HG03175 (cell line): ENCODE data around the gene NEUROD2.

Source experiments
- ATAC-seq: cut with Tn5 transposase; IDR thresholded peaks from one replicate; pipeline ENCODE4 v1.9.1; 2021; ENCODE audit warnings: mild to moderate bottlenecking, moderate library complexity; ENCODE audit not compliant: unreplicated experiment

The NEUROD2 gene

DNA sequence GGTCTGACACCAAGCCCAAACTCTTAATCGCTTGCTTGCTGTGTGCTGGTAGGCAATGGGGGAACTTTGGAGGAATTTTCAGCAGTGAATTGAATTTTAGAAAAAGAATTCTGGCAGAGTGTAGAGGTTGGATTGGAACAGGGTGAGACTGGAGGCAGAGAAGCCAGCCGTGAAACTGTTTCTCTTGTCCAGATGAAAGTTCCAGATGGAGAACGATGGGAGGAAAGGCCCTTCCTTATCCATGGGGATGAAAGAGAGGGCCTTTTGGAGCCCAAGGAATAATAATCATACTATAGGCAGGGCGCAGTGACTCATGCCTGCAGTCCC is 26.0 kb downstream of the NEUROD2 start:
- ATAC-seq, result no peak

DNA sequence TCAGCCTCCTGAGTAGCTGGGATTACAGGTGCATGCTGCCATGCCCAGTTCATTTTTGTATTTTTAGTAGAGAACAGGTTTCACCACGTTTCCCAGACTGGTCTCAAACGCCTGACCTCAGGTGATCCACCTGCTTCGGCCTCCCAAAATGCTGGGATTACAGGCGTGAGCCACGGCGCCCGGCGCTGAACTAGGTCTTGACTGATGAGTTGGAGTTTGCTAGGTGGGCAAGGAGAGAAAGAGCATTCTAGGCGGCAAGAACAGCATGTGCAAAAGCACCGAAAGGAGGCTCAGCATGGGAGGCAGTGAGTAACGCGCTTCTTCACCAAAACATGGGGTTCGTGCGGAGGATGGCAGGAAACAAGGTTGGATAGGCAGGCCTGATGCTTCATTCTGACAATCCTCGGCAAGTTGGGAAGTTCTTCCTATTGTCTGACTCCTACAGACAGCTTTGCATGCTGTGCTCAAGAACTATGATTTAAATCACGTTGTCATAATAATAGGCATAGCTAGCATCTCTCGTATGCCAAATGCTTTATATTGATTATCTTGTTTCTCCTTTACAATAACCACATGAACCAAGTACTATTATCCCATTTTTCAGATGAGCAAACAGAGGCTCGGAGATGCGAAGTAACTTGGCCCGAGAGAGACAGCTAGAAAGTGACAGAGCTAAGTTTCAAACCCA is 26.5 kb downstream of the NEUROD2 start:
- ATAC-seq, result no peak

DNA sequence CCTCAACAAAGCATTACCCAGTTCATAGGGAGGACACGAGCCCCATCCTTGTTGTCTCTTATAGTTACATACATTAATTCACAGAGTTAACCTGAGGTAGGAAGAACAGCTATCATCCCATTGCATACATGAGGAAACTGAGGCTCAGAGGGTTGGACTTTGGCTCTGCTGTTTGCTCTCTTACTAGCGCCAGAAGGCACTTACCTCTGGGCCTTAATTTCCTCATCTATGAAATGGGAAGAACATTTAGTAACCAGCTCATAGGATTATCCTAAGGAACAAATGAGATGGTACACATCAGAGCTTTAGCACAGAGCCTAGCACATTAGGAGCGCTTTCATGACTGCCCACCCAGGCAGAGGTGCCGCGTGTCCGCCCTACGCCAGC is 27.6 kb downstream of the NEUROD2 start:
- ATAC-seq, result no peak

DNA sequence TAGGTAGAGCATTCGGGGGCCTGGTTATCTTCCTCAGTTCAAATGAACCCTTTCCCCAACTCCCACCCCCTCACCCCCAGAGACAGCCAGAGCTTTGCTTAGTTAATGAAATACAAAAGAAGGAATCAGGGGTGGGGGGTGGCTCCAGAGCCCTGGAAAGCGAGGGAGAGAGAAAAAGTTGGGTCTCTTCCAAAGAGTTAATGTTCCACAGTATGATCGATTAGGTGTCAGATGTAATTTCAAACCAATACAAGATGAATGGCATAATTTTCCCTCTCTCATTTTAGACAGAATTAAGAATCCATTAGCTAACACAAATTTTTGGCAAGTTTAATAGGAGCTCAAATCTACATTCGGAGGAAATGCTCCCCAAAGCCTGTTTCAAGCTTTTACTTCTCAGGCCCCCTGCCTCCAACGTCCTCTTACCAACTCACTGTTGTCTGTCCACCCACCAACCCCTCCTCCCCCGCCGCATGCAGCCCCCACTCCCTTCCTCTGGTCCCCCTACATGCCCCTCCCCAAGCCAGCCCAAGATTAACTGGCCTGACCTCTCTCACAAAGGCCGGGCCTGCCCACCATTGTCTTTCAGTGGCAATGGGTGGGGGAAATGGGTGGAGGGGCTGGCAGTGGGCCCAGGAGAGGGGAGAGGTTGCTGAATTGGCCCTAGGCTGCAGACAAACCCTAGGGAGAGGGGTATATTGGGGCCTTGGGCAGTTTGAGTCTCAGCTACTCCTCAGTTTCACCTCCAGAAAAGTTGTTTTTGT is 28.2 kb downstream of the NEUROD2 start:
- ATAC-seq, result no peak

DNA sequence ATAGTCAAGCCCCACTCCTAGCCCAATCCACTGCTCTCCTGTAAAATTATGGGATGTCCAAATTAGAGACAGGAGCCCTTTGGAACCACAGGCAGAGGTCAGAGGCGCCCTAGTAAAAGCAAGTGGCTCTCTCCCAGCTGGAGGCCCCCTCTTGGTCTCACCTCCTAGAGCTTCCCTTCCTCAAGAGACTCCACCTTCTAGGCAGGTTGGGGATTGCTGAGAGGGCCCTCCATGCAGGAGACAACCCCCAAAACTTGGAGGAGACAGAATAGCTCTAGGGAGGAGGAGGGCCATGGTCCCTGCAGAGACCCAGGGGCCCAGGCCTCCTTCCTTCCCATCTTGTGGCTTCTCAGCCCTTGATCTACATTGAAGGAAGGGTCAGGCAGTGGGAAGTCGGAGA is 29.4 kb downstream of the NEUROD2 start:
- no peak for ATAC-seq

DNA sequence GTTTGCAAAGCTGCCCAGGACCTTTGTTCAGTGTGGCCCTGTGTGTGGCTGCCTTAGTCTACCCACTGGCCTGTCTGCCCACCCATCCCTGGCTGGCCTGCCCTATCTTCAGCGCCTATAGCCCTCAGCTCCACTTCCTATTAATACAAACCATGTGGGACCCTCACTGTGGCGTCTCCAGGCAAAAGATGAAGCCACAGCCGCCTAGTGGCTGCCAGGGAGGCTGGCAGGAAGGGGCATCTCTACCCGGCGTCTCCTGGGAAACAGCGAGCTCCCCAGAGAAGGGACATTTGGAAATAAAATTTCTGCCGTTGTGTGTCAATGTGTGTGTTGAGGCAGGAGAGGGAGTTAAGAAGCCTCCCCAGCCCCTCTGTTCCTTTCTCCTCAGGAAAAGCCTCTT is 31.5 kb downstream of the NEUROD2 start:
- ATAC-seq, result no peak

DNA sequence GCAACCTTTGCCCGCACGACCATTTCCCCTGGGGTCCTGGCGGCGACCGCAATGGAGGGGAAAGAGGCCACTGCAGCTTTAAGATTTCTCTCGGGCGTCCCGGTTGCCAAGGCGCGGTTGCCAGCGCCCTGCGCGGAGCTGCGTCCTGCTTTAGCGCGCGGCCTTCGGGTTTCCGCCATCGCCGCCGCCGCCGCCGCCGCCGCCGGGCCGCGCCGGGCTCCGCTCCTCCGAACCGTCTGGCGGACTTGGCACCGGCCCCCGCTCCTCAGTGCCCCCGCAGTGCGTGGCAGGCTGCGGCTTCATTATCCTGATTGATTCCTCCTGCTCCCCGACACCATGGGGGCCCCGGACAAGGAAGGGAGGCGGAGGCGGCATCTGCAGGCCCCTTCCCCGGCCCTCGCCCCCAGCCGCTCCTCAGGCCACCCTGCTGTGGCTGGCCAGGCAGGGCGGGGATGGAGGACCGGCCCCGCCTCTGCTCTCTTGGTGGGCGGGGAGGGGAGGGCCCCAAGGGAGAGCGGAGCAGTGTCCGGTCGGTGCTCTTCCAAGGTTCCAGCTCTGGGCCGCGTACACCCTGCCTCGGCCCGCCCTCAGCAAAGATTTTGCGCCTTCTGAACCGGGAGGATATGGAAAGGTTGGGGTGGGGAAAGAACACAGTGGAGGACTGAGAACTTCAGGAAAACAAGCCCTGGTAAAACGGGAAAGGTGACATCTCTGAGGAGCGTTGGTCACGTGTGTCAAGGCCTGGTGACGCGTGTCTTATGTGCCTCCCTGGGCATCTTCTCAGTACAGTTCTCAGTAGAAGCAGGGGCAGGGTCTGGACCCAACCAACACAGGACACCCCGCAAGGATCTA is 34.0 kb downstream of the NEUROD2 start:
- no peak for ATAC-seq

DNA sequence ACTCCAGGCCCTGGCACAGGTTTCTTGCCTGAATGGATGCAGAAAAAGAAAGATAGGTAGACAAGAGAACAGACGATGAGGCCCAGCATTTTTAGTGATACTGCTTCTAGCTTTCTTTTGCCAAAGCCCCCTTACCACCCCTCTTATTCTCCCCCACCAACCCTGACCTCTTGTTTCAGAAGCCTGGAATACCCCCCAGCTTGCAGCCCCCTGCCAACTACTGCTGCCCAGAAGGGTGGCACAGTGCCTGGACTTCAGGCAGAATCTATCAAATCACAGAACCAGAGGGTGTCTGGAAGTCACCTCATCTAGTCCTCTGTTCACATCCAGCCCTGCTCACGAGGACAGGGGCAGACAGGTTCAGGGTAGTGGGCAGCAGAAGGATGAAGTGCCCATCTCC is 35.6 kb downstream of the NEUROD2 start:
- no peak for ATAC-seq

DNA sequence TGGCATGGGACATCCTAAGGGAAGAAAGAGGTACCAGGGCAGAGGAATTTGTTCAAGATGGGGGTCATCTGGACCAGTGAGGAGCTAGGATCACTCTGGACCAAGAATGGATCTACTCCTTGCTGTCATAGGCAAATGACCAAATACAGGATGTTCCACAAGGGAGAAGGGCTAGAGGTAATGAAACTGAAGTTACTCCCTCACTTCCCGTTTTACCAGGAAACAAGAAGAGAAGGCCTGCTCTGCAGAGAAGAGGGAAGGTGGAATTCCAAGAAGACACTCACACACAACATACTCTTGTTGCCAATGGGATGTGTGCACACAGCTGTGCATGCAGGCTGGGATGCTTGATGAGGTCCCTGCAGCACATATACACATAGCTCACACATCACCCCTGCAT is 38.6 kb downstream of the NEUROD2 start:
- no peak for ATAC-seq

DNA sequence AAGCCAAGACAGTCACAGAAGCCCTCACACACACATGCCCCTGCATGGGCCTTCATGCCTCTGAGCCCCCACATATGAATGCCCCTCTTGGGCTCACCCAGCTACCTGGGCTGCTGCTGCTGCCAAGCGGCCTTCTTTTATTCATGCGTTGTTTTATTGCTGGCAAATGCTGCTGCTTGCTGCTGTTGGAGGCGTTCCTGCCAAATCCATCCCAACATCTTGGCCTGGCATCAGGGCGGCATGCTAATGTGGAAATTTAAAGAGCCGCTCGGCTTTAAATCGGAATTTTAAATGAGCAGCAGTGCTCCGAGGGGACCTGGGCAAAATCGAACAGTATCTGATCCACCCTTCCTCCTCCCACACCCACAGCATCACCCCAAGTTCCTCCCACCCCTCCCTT is 39.0 kb downstream of the NEUROD2 start:
- no peak for ATAC-seq

DNA sequence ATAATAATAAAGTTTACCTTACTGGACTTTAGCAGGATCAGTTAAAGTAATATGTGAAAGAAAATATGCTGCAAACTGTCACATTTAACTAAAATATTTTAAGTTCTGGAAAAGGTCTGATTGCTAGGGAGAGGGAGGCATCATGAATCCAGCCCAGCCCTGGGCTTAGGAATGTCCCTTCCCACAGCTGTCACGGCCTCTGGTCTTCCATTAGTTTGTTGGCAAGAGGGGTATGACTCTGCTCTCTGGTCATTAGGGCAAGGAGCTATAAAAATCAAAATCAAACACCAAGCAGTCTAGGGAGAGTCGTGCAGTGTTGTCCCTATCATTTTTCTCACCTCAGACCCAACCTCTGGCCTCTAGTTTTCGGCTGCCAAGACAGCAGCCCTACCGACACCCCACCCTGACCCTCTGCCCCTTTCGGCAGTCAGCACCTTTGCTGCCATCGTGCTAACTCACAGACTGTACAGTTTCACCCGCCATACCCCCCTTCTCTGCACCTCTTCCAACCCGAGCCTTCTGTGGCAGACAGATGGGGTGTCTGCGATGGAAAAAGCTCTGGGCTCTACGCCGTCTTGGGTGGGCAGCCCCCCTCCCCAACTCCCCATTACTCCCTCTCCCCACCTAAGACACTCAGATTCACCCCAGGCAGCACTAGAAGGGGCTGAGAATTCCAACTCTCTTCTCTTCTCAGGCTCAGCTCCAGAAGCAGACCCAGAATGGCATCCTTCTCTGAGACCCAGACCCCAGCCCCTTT is 41.4 kb downstream of the NEUROD2 start:
- ATAC-seq, result no peak

DNA sequence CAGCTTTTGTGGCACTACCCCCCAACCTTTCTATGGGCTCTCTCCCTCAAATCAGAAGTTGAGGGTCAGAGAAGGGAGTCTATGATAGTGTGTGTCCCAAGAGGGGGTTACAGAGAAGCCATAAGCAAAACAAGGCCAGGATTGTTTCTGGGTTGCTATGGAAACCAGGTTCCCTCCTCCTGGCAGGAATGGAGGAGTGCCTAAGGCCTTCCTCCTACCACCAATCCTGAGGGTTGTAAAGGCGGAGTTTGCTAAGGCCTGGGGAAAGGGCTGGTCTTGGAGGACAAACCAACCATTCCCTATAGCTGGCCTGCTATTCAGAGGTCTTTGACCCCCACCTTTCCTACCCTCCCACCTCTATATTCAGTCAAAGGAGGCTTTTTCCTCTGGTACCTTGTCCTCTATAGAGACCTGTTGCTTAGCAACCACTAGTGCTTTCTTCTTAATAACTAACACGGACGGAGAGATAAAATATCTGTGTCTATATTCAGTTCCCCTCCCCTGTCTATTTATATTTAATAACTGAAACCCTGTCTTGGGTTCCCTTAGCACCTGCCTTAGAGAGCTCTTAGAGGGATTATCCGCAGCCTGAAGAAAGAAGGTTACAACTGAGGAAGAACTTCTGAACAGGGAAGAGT is 43.4 kb downstream of the NEUROD2 start:
- no peak for ATAC-seq

DNA sequence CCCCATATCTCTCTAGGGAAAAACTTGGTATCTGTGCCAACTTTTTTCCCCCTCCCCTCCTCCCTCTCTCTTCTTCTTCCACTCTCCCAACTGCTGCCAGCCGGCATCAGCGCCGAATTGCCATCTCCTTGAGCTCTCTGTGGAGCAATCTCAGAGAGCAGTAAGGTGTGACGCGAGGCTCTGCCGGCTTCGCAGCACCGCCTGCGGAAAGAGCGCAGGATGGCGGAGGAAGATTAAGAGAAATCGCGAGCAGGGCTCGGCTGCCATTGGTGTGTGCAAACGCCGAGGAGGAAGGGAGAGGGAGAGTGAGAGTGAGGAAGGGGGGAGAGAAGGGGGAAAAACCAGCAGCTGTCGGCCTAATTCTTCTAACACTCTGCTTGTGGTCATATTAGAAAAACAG is 44.2 kb downstream of the NEUROD2 start:
- no peak for ATAC-seq

DNA sequence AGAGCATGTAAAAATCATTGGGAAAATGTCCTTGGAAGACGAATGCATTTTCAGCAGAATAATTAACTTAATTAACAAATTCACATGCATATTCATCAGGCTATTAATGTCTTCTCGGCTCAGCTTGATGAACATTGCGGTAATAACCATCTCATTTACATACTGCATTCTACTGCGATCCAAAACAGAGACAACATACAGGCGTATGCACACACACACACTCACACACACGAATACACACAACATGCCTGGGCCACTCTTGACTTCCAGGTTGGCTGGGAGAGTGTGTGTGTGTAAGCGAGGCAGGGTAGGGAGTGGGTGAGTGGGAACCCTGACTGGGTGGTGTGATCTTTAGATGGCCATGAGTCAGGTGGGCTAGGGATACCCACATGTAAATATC is 44.7 kb downstream of the NEUROD2 start:
- ATAC-seq, result no peak

DNA sequence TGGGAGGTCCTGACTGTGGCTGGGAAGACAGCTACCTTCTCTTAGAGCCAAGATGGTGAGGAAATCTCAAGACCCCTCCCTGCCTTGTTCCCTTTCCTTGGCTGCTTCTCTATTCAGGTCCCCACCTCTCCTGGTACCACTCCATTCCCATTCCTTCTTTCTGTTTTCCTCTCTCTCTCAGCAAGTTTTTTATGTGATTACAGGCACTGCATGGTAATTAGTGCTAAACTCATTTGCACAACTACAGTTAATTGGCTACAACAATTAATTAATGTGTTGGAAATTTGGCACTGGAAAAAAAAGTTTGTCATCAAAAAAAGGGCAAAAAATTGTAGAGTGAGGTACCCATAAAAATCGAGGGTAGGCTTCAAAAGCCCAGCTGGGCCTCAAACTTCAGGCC is 45.3 kb downstream of the NEUROD2 start:
- no peak for ATAC-seq

DNA sequence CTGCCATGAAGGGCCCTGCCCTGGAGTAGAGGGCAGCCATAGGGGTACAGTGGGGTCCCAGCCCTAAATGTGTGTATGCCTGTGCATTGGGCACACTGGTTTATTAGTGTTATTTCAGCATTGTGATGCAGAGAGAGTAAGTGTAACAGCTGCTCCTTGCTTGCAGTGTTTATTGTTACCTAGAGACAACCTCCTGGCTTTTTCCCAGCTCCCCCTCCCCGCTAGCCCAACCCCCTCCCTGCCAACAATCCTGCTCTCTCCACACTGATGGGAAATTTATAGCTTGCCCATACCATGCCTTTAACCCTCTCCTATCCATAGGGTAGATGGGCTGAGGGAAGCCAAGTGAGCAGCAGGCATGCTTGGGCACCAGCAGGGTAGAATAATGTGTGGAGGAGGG is 51.3 kb downstream of the NEUROD2 start:
- no peak for ATAC-seq

DNA sequence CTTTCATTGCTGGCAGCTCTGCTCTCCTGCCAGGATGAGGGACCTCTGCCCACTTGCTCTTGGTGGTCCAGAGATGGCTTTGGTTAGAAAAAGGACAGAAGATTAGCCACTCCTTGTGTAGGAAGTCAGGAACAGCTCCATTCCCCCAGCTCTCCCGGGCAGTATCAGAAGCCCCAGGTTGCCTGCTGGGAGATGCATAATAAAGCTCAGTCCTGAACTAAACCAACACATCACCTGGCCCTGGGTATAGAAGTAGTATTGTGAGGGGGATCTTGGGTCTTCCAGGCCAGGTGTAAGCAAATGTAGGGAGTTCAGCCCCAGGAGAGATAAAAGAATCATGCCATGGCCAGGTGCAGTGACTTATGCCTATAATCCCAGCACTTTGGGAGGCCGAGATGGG is 52.4 kb downstream of the NEUROD2 start:
- no peak for ATAC-seq
